Measurements from ENCODE around the gene SHISA6.

The SHISA6 gene

GRCh38 chr17:11256877-11257276 lies 15.9 kb downstream of the SHISA6 start:
- H3K27ac ChIP-seq (ENCODE audit: low read depth in 2 of 2, low read length in 2 of 2): no peak overlapping the region
- no peak overlapping the region for H3K9ac ChIP-seq (ENCODE audit: low read depth in 1 of 2, low read length in 2 of 2)
- H3K36me3 ChIP-seq (ENCODE audit: control insufficient read depth in 2 of 2, insufficient read depth in 2 of 2, low read length in 2 of 2): no peaks in the 10 kb centered on the region
- no peak overlapping the region for H3K4me3 ChIP-seq (ENCODE audit: low read length in 2 of 2)
- H3K9me3 ChIP-seq (ENCODE audit: control insufficient read depth in 2 of 2, low read length in 2 of 2): no peaks in the 10 kb centered on the region
- no peaks in the 10 kb centered on the region for H3K27me3 ChIP-seq (ENCODE audit: control insufficient read depth in 2 of 2, insufficient read depth in 2 of 2, low read length in 2 of 2)
- no peaks in the 10 kb centered on the region for H3K4me1 ChIP-seq (ENCODE audit: control insufficient read depth in 2 of 2, insufficient read depth in 2 of 2, low read length in 2 of 2)

GRCh38 chr17:11264183-11264871 lies 23.3 kb downstream of the SHISA6 start:
- Histone ChIP-seq H3K4me1 (ENCODE audit: control insufficient read depth in 2 of 2, insufficient read depth in 2 of 2, low read length in 2 of 2) (no peaks in the 10 kb centered on the region), H3K9me3 (ENCODE audit: control insufficient read depth in 2 of 2, low read length in 2 of 2) (peaks cover 2 to 5% of the 10 kb centered on the region in 2 donors), H3K4me3 (ENCODE audit: low read length in 2 of 2) (no peak overlapping the region), H3K36me3 (ENCODE audit: control insufficient read depth in 2 of 2, insufficient read depth in 2 of 2, low read length in 2 of 2) (no peaks in the 10 kb centered on the region), H3K27ac (ENCODE audit: low read depth in 2 of 2, low read length in 2 of 2) (no peak overlapping the region), H3K27me3 (ENCODE audit: control insufficient read depth in 2 of 2, insufficient read depth in 2 of 2, low read length in 2 of 2) (no peaks in the 10 kb centered on the region), H3K9ac (ENCODE audit: low read depth in 1 of 2, low read length in 2 of 2) (no peak overlapping the region)

DNA sequence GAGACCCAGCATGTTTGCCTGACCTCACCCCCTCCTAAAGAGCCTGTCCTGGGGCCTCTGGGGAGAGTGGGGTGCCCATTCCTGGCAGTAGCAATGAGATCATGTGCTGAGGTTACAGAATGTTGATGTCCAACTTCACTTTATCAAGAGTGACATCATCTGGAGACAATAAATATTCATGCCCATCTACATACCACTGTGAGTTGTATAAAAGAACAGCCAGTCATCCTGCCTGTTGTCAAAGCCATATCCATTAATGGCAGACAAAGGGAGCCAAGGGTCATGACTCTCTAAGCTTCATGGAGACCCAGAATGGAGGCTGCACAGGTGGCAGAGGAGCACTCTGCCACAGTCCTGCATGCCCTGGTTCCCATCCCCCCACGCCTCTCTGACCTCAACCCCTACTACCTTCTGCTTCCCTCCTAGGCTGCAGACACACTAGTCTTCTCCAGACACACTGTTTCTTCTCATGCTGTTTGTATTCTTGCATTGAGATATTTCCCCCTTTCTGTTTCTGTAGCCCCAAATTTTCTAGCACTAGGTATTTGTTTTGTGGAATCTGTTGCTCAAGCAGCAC lies 27.1 kb downstream of the SHISA6 start:
- H3K27ac ChIP-seq (ENCODE audit: low read depth in 2 of 2, low read length in 2 of 2): no peak overlapping the region
- no peak overlapping the region for H3K4me3 ChIP-seq (ENCODE audit: low read length in 2 of 2)
- no peaks in the 10 kb centered on the region for H3K4me1 ChIP-seq (ENCODE audit: control insufficient read depth in 2 of 2, insufficient read depth in 2 of 2, low read length in 2 of 2)
- H3K9me3 ChIP-seq (ENCODE audit: control insufficient read depth in 2 of 2, low read length in 2 of 2): peaks cover 2 to 5% of the 10 kb centered on the region in 2 donors
- no peak overlapping the region for H3K9ac ChIP-seq (ENCODE audit: low read depth in 1 of 2, low read length in 2 of 2)
- no peaks in the 10 kb centered on the region for H3K27me3 ChIP-seq (ENCODE audit: control insufficient read depth in 2 of 2, insufficient read depth in 2 of 2, low read length in 2 of 2)
- no peaks in the 10 kb centered on the region for H3K36me3 ChIP-seq (ENCODE audit: control insufficient read depth in 2 of 2, insufficient read depth in 2 of 2, low read length in 2 of 2)

DNA sequence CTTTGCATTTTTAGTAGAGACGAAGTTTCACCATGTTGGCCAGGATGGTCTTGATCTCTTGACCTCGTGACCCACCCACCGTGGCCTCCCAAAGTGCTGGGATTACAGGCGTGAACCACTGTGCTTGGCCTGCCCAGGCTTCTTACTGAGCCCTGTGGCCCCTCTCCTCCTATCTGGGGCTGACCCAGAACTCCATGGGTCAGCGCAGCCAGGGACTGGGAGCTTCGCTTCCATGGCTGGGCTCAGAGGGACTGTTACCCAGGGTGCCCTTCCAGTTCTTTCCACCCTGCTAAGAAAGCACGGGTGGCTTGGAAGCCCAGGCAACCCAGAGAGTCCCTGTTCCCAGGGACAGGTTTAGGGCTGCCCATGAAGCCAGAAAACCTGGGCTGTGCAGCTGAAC lies 28.2 kb downstream of the SHISA6 start:
- Histone ChIP-seq H3K4me3 (ENCODE audit: low read length in 2 of 2) (no peak overlapping the region), H3K36me3 (ENCODE audit: control insufficient read depth in 2 of 2, insufficient read depth in 2 of 2, low read length in 2 of 2) (no peaks in the 10 kb centered on the region), H3K9ac (ENCODE audit: low read depth in 1 of 2, low read length in 2 of 2) (no peak overlapping the region), H3K27me3 (ENCODE audit: control insufficient read depth in 2 of 2, insufficient read depth in 2 of 2, low read length in 2 of 2) (no peaks in the 10 kb centered on the region), H3K9me3 (ENCODE audit: control insufficient read depth in 2 of 2, low read length in 2 of 2) (peaks cover 0 to 4% of the 10 kb centered on the region in 2 donors), H3K27ac (ENCODE audit: low read depth in 2 of 2, low read length in 2 of 2) (no peak overlapping the region), H3K4me1 (ENCODE audit: control insufficient read depth in 2 of 2, insufficient read depth in 2 of 2, low read length in 2 of 2) (no peaks in the 10 kb centered on the region)

- Histone ChIP-seq H3K4me1 (ENCODE audit: control insufficient read depth in 2 of 2, insufficient read depth in 2 of 2, low read length in 2 of 2) (no peaks in the 10 kb centered on the region), H3K4me3 (ENCODE audit: low read length in 2 of 2) (no peak overlapping the region), H3K9ac (ENCODE audit: low read depth in 1 of 2, low read length in 2 of 2) (no peak overlapping the region), H3K36me3 (ENCODE audit: control insufficient read depth in 2 of 2, insufficient read depth in 2 of 2, low read length in 2 of 2) (no peaks in the 10 kb centered on the region), H3K27me3 (ENCODE audit: control insufficient read depth in 2 of 2, insufficient read depth in 2 of 2, low read length in 2 of 2) (no peaks in the 10 kb centered on the region), H3K9me3 (ENCODE audit: control insufficient read depth in 2 of 2, low read length in 2 of 2) (no peaks in the 10 kb centered on the region), H3K27ac (ENCODE audit: low read depth in 2 of 2, low read length in 2 of 2) (no peak overlapping the region)
Observed at GRCh38 chr17:11272191-11272590, 31.2 kb downstream of the SHISA6 start.

DNA sequence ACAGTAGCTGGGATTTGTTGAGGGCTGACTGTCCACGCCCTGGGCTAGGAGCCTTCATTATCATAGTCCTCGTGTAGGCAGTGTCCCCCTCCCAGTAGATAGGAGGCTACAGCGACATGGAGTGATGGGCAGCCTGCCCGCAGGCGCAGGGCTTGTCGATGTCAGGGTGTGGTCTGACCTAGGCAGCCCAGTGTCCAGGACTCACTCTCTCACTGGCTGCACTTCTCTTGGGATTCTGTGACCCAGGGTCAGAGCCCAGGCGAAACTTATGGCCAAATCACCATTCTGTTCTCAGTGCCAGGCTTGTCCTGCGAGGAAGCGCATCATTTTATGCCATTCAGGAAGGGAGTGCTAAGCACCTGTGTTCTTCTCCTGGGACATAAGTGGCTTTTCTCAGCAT lies 32.6 kb downstream of the SHISA6 start:
- Histone ChIP-seq H3K36me3 (ENCODE audit: control insufficient read depth in 2 of 2, insufficient read depth in 2 of 2, low read length in 2 of 2) (no peaks in the 10 kb centered on the region), H3K9ac (ENCODE audit: low read depth in 1 of 2, low read length in 2 of 2) (no peak overlapping the region), H3K27ac (ENCODE audit: low read depth in 2 of 2, low read length in 2 of 2) (no peak overlapping the region), H3K27me3 (ENCODE audit: control insufficient read depth in 2 of 2, insufficient read depth in 2 of 2, low read length in 2 of 2) (no peaks in the 10 kb centered on the region), H3K4me3 (ENCODE audit: low read length in 2 of 2) (no peak overlapping the region), H3K9me3 (ENCODE audit: control insufficient read depth in 2 of 2, low read length in 2 of 2) (no peaks in the 10 kb centered on the region), H3K4me1 (ENCODE audit: control insufficient read depth in 2 of 2, insufficient read depth in 2 of 2, low read length in 2 of 2) (peaks cover 0 to under 1% of the 10 kb centered on the region in 2 donors)

DNA sequence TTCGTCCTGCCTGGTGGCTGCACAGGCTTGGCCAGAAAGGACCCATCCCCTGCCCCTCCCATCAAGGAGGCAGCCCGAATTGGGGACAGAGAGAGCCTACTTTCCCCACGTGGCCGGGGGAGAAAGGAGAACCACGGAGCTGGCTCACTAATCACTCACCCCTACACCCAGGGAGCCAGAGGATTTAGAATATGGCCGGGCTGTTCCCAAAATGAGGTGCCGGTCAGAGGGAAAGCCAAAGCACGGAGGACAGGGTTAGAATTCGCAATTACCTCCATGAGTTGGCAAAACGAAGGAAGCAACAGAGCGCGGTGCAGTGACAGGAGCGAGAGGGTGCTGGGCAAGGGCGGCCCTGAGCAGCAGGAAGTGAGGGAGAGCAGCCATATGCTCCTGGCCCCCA lies 33.1 kb downstream of the SHISA6 start:
- no peak overlapping the region for H3K9ac ChIP-seq (ENCODE audit: low read depth in 1 of 2, low read length in 2 of 2)
- no peak overlapping the region for H3K4me3 ChIP-seq (ENCODE audit: low read length in 2 of 2)
- no peak overlapping the region for H3K27ac ChIP-seq (ENCODE audit: low read depth in 2 of 2, low read length in 2 of 2)
- H3K27me3 ChIP-seq (ENCODE audit: control insufficient read depth in 2 of 2, insufficient read depth in 2 of 2, low read length in 2 of 2): no peaks in the 10 kb centered on the region
- no peaks in the 10 kb centered on the region for H3K9me3 ChIP-seq (ENCODE audit: control insufficient read depth in 2 of 2, low read length in 2 of 2)
- peaks cover 0 to 5% of the 10 kb centered on the region in 2 donors for H3K4me1 ChIP-seq (ENCODE audit: control insufficient read depth in 2 of 2, insufficient read depth in 2 of 2, low read length in 2 of 2)
- no peaks in the 10 kb centered on the region for H3K36me3 ChIP-seq (ENCODE audit: control insufficient read depth in 2 of 2, insufficient read depth in 2 of 2, low read length in 2 of 2)

DNA sequence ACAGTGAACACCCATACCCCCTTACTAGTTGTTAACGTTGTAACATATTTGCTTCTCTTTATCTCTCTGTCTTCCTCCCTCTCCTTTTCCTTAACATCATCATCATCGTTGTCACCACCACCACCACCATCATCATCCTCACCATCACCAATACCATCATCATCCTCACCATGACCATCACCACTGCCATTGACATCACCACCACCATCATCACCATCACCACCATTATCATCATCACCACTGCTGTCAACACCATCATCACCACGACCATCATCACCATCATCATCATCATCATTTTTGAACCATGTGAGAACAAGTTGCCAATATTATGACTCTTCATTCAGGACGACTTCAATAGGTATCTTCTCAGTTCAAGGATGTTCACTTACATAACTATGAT lies 35.5 kb downstream of the SHISA6 start:
- H3K9me3 ChIP-seq (ENCODE audit: control insufficient read depth in 2 of 2, low read length in 2 of 2): no peaks in the 10 kb centered on the region
- H3K4me1 ChIP-seq (ENCODE audit: control insufficient read depth in 2 of 2, insufficient read depth in 2 of 2, low read length in 2 of 2): peaks cover 0 to 5% of the 10 kb centered on the region in 2 donors
- H3K36me3 ChIP-seq (ENCODE audit: control insufficient read depth in 2 of 2, insufficient read depth in 2 of 2, low read length in 2 of 2): no peaks in the 10 kb centered on the region
- no peak overlapping the region for H3K9ac ChIP-seq (ENCODE audit: low read depth in 1 of 2, low read length in 2 of 2)
- no peak overlapping the region for H3K4me3 ChIP-seq (ENCODE audit: low read length in 2 of 2)
- H3K27me3 ChIP-seq (ENCODE audit: control insufficient read depth in 2 of 2, insufficient read depth in 2 of 2, low read length in 2 of 2): no peaks in the 10 kb centered on the region
- no peak overlapping the region for H3K27ac ChIP-seq (ENCODE audit: low read depth in 2 of 2, low read length in 2 of 2)

GRCh38 chr17:11278186-11278991 lies 37.4 kb downstream of the SHISA6 start:
- Histone ChIP-seq H3K4me3 (ENCODE audit: low read length in 2 of 2) (no peak overlapping the region), H3K9ac (ENCODE audit: low read depth in 1 of 2, low read length in 2 of 2) (no peak overlapping the region), H3K9me3 (ENCODE audit: control insufficient read depth in 2 of 2, low read length in 2 of 2) (no peaks in the 10 kb centered on the region), H3K27ac (ENCODE audit: low read depth in 2 of 2, low read length in 2 of 2) (no peak overlapping the region), H3K27me3 (ENCODE audit: control insufficient read depth in 2 of 2, insufficient read depth in 2 of 2, low read length in 2 of 2) (no peaks in the 10 kb centered on the region), H3K4me1 (ENCODE audit: control insufficient read depth in 2 of 2, insufficient read depth in 2 of 2, low read length in 2 of 2) (peaks cover 0 to 5% of the 10 kb centered on the region in 2 donors), H3K36me3 (ENCODE audit: control insufficient read depth in 2 of 2, insufficient read depth in 2 of 2, low read length in 2 of 2) (no peaks in the 10 kb centered on the region)

GRCh38 chr17:11278992-11279270 lies 37.9 kb downstream of the SHISA6 start:
- H3K27ac ChIP-seq (ENCODE audit: low read depth in 2 of 2, low read length in 2 of 2): no peak overlapping the region
- no peaks in the 10 kb centered on the region for H3K9me3 ChIP-seq (ENCODE audit: control insufficient read depth in 2 of 2, low read length in 2 of 2)

More at GRCh38 chr17:11278992-11279270, 37.9 kb downstream of the SHISA6 start:
- Histone ChIP-seq H3K4me1 (ENCODE audit: control insufficient read depth in 2 of 2, insufficient read depth in 2 of 2, low read length in 2 of 2) (peaks cover 0 to 5% of the 10 kb centered on the region in 2 donors), H3K27me3 (ENCODE audit: control insufficient read depth in 2 of 2, insufficient read depth in 2 of 2, low read length in 2 of 2) (no peaks in the 10 kb centered on the region), H3K36me3 (ENCODE audit: control insufficient read depth in 2 of 2, insufficient read depth in 2 of 2, low read length in 2 of 2) (no peaks in the 10 kb centered on the region), H3K4me3 (ENCODE audit: low read length in 2 of 2) (no peak overlapping the region), H3K9ac (ENCODE audit: low read depth in 1 of 2, low read length in 2 of 2) (no peak overlapping the region)

Data from mucosa of rectum (tissue), 2 donors.